Fibroblast of skin of abdomen (primary cell): ENCODE measurements around the gene C3orf70. TPM values are rescaled to one million over a fixed set of nuclear protein-coding genes. Genes with fewer than 3 reads are reported as not detected.
A peak's percentile ranks its signal among the peaks of the same experiment; 100 is the strongest.

Experiments used
- DNase-seq: peaks from one replicate; pipeline ENCODE4 v3.0.0-alpha.2; 2013
- polyA plus RNA-seq, 2 experiments: library from polyadenylated mRNA; unstranded; fragments of 120-200 nt; gene quantifications; one replicate each; pipeline ENCODE4 v1.2.1, GENCODE V29; 2013; ENCODE audit not compliant: insufficient read length in 2 of 2

Gene C3orf70
- 5.2 TPM for polyA plus RNA-seq (2013, experiment 1 of 2; ENCODE audit: insufficient read length)
- 4.9 TPM for polyA plus RNA-seq (2013, experiment 2 of 2; ENCODE audit: insufficient read length)

- peak; percentile 76 for DNase-seq
These were observed at the start of gene C3orf70 for GRCh38 chr3:185152410-185153170. Gene C3orf70, minus strand, starts transcription at chr3:185153060. Its CDS starts 237 bp downstream, at chr3:185152823.

GRCh38 chr3:185200639-185201038, 47.8 kb upstream of the C3orf70 start:
- DNase-seq: peak; percentile 83

GRCh38 chr3:185199671-185200070, 46.8 kb upstream of the C3orf70 start:
- DNase-seq: no peak

GRCh38 chr3:185199206-185199605, 46.3 kb upstream of the C3orf70 start:
- DNase-seq: peak; percentile 73

GRCh38 chr3:185197068-185197467, 44.2 kb upstream of the C3orf70 start:
- no peak for DNase-seq

GRCh38 chr3:185195652-185196051, 42.8 kb upstream of the C3orf70 start:
- no peak for DNase-seq

- DNase-seq: no peak
These were observed 36.0 kb upstream of the C3orf70 start for GRCh38 chr3:185188816-185189215.

GRCh38 chr3:185187391-185187790, 34.5 kb upstream of the C3orf70 start:
- no peak for DNase-seq

- DNase-seq: peak; percentile 49
These were observed 24.0 kb upstream of the C3orf70 start for GRCh38 chr3:185176750-185177359.

GRCh38 chr3:185175370-185175987, 22.6 kb upstream of the C3orf70 start:
- peak; percentile 55 for DNase-seq

GRCh38 chr3:185172086-185173049, 19.5 kb upstream of the C3orf70 start:
- DNase-seq: no peak

GRCh38 chr3:185164428-185165217, 11.8 kb upstream of the C3orf70 start:
- DNase-seq: no peak

- DNase-seq: no peak
These were observed 9.8 kb upstream of the C3orf70 start for GRCh38 chr3:185162634-185163033.

GRCh38 chr3:185161761-185162160, 8.9 kb upstream of the C3orf70 start:
- no peak for DNase-seq

GRCh38 chr3:185157347-185157746, 4.5 kb upstream of the C3orf70 start:
- no peak for DNase-seq

- no peak for DNase-seq
These were observed 2.8 kb upstream of the C3orf70 start for GRCh38 chr3:185155678-185156077.

GRCh38 chr3:185153861-185154629, 1.2 kb upstream of the C3orf70 start:
- no peak for DNase-seq

- DNase-seq: peak; percentile 17
These were observed 411 bp upstream of the C3orf70 start for GRCh38 chr3:185153171-185153771.

GRCh38 chr3:185151964-185152409, 873 bp downstream of the C3orf70 start:
- no peak for DNase-seq
